ENCODE data around the gene PLAGL1. TPM values are rescaled to one million over a fixed set of nuclear protein-coding genes. Genes with fewer than 3 reads are reported as not detected.

Gene PLAGL1
- total RNA-seq (2022; extraction: Qiagen RNA extraction), result 5.1 to 8.6 TPM (median 7.4 TPM) in 5 replicates

GRCh38 chr6:144008120-144008811 lies at the start of gene PLAGL1:
TSS of gene PLAGL1 (minus strand) at chr6:144008259. CDS start at chr6:143948136, 60,123 bp downstream.

Other genes with a start within 250 kb of the PLAGL1 start
- gene LTV1, start 164.9 kb downstream of the PLAGL1 start, total RNA-seq (2022; extraction: Qiagen RNA extraction), result 36.4 to 40.8 TPM (median 36.8 TPM) in 5 replicates
- gene ZC2HC1B, start 143.8 kb downstream of the PLAGL1 start, total RNA-seq (2022; extraction: Qiagen RNA extraction), result not detected in 5 replicates
- gene SF3B5, start 87.3 kb upstream of the PLAGL1 start, total RNA-seq (2022; extraction: Qiagen RNA extraction), result 188 to 207 TPM (median 198 TPM) in 5 replicates
- gene STX11, start 142.3 kb upstream of the PLAGL1 start, total RNA-seq (2022; extraction: Qiagen RNA extraction), result 1.8 to 2.5 TPM (median 2.4 TPM) in 5 replicates

Data from A549 treated with dexamethasone at 1 μM for 4 hours (cell line).